GM18907 (cell line): ENCODE measurements around the gene HHIPL1.

Experiments used
- ATAC-seq: cut with Tn5 transposase; IDR thresholded peaks from one replicate; pipeline ENCODE4 v1.9.1; 2021; ENCODE audit warnings: mild to moderate bottlenecking, moderate library complexity; ENCODE audit not compliant: unreplicated experiment

The HHIPL1 gene

DNA sequence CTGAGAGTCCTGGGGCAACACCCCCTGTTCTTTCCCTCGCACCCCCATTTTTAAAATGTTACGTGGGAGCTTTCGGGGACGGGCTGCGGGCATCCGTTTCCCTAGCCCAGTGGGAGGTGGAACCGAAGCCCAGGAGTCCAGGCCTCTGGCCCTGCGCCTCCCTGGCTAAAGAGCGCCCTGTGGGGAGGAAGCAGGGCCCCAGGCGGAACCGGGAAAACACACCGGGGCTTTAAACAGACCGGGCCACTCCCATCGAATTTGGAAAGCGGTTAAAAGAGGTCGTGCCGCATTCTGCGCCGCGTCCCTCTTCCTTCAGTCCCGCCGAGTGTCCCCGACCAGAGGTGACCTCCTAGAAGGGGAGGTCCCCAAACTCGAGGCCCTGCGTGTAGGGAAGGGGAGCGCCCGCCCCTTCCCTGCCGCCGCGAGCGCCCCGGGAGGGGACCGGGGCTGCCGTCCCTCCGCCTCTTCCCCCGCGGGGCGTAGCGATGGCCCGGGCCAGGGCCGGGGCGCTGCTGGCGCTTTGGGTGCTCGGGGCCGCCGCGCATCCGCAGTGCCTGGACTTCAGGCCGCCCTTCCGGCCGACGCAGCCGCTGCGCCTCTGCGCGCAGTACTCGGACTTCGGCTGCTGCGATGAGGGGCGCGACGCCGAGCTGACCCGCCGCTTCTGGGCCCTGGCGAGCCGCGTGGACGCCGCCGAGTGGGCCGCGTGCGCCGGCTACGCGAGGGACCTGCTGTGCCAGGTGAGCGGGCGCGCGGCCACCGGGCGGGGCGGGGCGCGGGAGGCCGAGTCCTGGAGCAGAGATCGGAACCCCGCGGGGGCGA is at the start of gene HHIPL1:
TSS of gene HHIPL1 (plus strand) at position 407 of the 822 bp plus-strand sequence. CDS start at position 486, 79 bp downstream.
- ATAC-seq: no peak

DNA sequence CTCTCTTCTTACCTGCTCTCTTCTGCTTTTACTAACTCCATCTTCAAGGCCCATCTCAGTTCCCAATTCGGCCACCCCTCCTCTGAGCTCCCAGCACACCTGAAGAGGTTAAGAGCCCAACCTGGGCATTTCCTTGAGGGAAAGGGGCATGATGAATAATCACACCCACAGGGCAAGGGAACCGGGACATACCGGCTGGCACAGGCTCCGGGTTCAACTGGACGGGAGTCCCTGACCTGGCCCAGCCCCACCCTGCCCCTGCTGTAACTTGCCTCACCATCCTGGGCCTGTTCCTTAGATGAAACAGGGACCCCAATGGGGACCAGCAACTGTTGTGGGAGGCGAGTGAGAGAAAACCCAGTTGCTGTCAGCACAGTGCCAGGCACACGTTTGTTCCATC is 49.4 kb upstream of the HHIPL1 start:
- no peak for ATAC-seq

DNA sequence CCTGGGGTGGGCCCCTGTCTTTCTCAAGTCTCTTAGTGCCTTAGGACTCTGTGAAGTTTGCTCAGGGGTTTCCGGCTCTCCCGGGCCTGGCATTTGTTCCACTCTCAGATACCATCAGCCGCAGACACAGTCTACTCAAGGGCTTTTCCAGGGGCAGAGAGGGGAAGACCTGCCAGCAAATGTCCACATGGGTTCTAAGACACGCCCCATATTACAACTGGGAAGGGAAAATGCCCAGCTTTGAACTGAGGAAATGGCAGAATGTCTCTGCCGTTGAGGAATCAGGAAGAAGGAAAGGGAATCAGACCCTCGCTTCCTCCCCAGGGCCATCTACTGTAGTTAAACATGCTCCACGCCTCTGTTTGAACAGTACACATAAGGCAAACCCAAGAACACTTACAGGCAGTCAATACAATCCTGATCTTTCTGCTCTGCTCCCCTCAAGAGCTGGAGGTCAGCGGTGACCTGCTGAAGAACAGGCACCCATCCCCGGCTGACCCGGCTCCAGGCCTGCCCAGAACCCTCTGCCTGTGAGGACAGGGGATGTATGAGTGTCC is 48.8 kb upstream of the HHIPL1 start:
- no peak for ATAC-seq

- ATAC-seq: no peak
These were observed 48.2 kb upstream of the HHIPL1 start for GRCh38 chr14:99596772-99597171.

- ATAC-seq: no peak
These were observed 46.9 kb upstream of the HHIPL1 start for GRCh38 chr14:99597911-99598600.

- no peak for ATAC-seq
These were observed 46.2 kb upstream of the HHIPL1 start for GRCh38 chr14:99598774-99599173.

DNA sequence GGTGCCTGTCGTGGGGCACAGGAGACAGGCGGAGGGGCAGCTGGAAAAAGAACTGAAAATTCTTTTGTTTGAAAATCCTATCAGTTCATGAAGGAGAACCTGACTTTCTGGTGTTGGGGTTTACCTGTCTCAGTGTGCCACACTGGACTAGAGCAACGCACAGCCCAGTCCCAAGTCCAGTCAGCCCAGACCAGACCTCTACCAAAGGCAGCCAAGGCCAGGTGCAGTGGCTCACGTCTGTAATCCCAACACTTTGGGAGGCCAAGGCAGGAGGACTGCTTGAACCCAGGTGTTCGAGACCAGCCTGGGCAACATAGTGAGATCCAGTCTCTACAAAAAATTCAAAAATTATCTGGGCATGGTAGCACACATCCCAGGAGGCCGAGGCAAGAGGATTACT is 45.5 kb upstream of the HHIPL1 start:
- no peak for ATAC-seq

DNA sequence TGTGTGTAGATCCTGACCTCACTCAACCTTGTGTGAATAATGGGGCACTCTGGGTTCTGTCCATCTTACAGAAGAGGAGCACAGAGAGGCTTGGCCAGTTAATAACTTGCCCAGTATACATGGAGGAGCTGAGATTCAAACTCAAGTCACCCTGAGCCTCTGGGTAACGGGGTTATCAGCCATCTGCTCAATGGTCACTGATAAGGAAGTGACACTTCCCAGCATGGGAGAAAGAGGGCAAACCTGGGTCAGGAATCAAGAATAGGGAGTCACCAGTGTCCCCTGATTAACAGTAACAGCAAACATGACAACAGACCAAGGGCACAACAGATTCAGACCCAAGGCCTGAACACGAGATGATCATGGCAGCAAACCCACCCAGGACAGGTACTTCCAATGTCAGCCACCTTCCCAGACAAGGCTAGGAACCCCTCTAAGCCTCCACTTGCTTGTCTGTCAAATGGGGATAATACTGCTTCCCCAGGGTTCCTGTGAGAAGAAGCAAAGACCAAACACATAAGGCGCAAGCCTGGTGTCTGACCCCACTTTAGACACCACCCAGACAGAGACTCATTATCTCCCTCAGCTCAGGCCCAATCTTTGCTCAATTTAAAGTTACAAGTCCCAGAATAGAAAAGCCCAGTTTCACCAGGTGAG is 44.6 kb upstream of the HHIPL1 start:
- ATAC-seq: no peak

DNA sequence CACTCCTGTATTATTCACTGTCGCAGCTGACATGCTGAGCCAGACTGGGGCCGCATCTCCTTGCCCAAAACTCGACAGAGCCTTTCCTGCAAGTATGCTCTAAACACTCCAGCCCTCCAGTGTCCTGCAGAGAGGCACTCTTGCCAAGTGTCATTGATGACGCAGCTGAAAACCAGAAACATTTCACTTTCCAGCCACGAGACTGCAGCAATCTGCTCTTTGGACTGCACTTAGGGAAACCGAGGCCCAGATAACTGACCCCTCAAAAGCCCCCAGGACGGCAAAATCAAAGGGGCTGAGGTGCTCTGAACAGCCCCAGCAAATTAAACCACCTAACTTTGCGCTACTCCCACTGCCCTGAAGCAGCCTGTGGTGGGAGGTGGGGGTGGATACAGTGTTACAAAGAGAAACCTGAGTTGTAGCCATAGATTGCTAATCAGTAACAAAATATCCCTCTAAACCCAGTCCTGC is 43.5 kb upstream of the HHIPL1 start:
- ATAC-seq: no peak

- no peak for ATAC-seq
These were observed 42.7 kb upstream of the HHIPL1 start for GRCh38 chr14:99602054-99602787.

- ATAC-seq: no peak
These were observed 42.0 kb upstream of the HHIPL1 start for GRCh38 chr14:99602788-99603415.

DNA sequence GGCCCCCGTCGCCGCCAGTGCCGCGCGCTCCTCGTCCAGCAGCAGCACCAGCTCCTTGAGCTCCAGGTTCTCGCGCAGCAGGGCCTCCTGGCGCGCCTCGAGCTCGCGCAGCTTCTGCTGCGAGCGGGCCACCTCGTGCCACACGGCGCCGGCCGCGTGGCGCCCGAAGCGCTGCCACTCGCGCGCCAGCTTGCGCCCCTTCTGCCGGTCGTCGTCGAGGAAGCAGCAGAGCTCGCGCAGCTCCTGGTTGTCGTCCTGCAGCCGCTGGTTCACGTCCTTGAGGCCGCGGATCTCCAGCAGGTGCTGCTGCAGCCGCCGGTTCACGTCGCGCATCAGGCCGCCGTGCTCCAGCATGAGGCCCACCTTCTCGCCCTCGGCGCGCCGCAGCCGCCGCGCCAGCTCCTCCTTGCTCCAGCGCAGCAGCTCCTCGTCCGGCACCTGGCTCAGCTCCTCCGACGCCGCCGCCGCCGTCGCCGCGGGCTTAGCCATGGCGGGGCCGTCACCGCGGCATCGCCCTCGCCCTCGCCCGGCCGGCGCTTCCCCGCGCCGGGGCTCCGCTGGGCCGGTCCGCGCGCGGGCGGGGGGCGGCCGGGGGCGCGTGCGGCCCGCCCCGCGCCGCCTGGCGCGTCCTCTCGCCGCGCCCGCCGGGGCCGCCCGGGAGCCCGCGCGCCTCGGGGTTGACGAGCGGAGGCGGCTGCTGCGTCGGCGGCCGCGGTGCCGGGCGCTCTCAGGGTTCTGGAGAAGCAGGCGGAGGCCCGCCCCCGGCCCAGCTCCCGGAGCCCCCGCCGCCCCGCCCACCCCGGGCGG is 41.3 kb upstream of the HHIPL1 start, which contains the start of gene CCDC85C:
TSS of gene CCDC85C (minus strand) at position 737 of the 807 bp plus-strand sequence. CDS start at position 489, 248 bp downstream.
- ATAC-seq: peak; percentile 1

GRCh38 chr14:99604278-99604765 is 40.6 kb upstream of the HHIPL1 start:
- peak; percentile 86 for ATAC-seq

GRCh38 chr14:99604766-99605298 is 40.1 kb upstream of the HHIPL1 start:
- peak; percentile 26 for ATAC-seq

GRCh38 chr14:99605299-99605961 is 39.5 kb upstream of the HHIPL1 start:
- peak; percentile 25 for ATAC-seq

GRCh38 chr14:99606359-99606758 is 38.6 kb upstream of the HHIPL1 start:
- no peak for ATAC-seq

GRCh38 chr14:99608591-99608990 is 36.3 kb upstream of the HHIPL1 start:
- no peak for ATAC-seq
